Measurements from ENCODE around the gene ABCA13. TPM values are rescaled to one million over a fixed set of nuclear protein-coding genes. Genes with fewer than 3 reads are reported as not detected.

ABCA13 gene
- total RNA-seq, 1 donor from 2014 or later, result 0.44 TPM

DNA sequence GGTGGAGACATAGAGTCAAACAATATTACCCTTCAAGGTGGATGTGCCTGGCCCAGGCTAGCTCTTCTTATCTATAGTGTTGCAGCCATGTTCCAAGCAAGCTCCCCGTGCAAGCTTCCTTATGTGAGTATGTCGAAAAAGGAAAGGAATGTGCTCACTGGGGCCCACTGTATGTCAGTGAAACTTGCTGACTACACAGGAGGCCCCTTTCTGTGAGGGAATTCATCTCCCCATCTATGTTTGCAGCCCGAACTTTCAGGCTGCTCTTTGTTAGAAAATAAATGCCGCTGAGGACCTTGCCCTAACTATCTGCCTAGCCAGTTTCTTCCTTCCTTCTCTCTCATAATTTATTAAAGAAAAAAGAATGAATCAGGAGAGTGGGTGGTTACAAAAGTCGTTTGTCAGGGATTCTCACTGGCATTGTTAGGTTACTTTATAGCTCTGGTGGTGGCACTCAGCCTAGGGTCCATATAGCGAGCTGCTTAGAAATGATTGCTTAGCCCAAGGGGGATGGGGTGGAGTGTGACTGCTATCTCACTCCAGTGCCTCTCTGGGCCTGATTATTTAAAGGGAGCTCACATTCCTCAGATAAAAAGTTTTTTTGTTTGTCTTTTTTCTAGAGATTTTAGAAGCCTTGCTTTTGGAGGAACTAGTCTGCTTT, 302.1 kb downstream of the ABCA13 start:
- no peak overlapping the region for H3K27ac Mint-ChIP-seq (ENCODE audit: unreplicated experiment)
- no peak overlapping the region for H3K4me3 Mint-ChIP-seq (ENCODE audit: unreplicated experiment)
- no peaks in the 10 kb centered on the region for H3K36me3 Mint-ChIP-seq (ENCODE audit: low read depth, unreplicated experiment)
- TF ChIP-seq, protein P1, sequence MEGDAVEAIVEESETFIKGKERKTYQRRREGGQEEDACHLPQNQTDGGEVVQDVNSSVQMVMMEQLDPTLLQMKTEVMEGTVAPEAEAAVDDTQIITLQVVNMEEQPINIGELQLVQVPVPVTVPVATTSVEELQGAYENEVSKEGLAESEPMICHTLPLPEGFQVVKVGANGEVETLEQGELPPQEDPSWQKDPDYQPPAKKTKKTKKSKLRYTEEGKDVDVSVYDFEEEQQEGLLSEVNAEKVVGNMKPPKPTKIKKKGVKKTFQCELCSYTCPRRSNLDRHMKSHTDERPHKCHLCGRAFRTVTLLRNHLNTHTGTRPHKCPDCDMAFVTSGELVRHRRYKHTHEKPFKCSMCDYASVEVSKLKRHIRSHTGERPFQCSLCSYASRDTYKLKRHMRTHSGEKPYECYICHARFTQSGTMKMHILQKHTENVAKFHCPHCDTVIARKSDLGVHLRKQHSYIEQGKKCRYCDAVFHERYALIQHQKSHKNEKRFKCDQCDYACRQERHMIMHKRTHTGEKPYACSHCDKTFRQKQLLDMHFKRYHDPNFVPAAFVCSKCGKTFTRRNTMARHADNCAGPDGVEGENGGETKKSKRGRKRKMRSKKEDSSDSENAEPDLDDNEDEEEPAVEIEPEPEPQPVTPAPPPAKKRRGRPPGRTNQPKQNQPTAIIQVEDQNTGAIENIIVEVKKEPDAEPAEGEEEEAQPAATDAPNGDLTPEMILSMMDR (IDR thresholded peaks at IDR 0.05; ENCODE audit: unreplicated experiment), result no peak
- no peaks in the 10 kb centered on the region for H3K4me1 Mint-ChIP-seq (ENCODE audit: unreplicated experiment)
- no peak for DNase-seq (ENCODE audit: low spot score)
- H3K9me3 Mint-ChIP-seq (ENCODE audit: unreplicated experiment), result no peaks in the 10 kb centered on the region
- no peaks in the 10 kb centered on the region for H3K27me3 Mint-ChIP-seq (ENCODE audit: unreplicated experiment)

DNA sequence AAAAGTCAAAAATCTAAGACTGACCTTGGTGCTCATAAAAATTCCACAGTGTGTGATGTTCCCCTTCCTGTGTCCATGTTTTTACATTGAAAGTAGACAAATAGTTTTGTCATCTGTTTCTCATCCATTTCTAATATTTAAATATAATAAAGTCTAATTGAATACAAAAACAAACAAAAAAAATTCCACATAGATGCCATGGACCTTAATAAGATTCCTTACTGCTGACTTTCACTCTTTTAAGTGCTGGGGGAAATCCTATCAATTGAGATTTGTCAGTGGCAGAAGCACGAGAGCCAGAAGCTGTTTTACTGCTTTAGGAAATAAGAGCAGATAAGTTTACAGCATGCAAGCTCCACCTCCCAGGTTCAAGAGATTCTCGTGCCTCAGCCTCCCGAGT, 310.0 kb downstream of the ABCA13 start:
- no peaks in the 10 kb centered on the region for H3K4me1 Mint-ChIP-seq (ENCODE audit: unreplicated experiment)
- no peaks in the 10 kb centered on the region for H3K27me3 Mint-ChIP-seq (ENCODE audit: unreplicated experiment)
- H3K36me3 Mint-ChIP-seq (ENCODE audit: low read depth, unreplicated experiment), result no peaks in the 10 kb centered on the region
- H3K27ac Mint-ChIP-seq (ENCODE audit: unreplicated experiment), result no peak overlapping the region
- peaks cover 4% of the 10 kb centered on the region for H3K9me3 Mint-ChIP-seq (ENCODE audit: unreplicated experiment)
- H3K4me3 Mint-ChIP-seq (ENCODE audit: unreplicated experiment), result no peak overlapping the region
- no peak for DNase-seq (ENCODE audit: low spot score)
- TF ChIP-seq, protein P1 (IDR thresholded peaks at IDR 0.05; ENCODE audit: unreplicated experiment), result no peak

- no peaks in the 10 kb centered on the region for H3K36me3 Mint-ChIP-seq (ENCODE audit: low read depth, unreplicated experiment)
- DNase-seq (ENCODE audit: low spot score), result no peak
- TF ChIP-seq, protein P1 (IDR thresholded peaks at IDR 0.05; ENCODE audit: unreplicated experiment), result no peak
- H3K27me3 Mint-ChIP-seq (ENCODE audit: unreplicated experiment), result no peaks in the 10 kb centered on the region
- no peak overlapping the region for H3K4me3 Mint-ChIP-seq (ENCODE audit: unreplicated experiment)
- no peak overlapping the region for H3K27ac Mint-ChIP-seq (ENCODE audit: unreplicated experiment)
- no peaks in the 10 kb centered on the region for H3K9me3 Mint-ChIP-seq (ENCODE audit: unreplicated experiment)
- no peaks in the 10 kb centered on the region for H3K4me1 Mint-ChIP-seq (ENCODE audit: unreplicated experiment)
These were observed 326.3 kb downstream of the ABCA13 start for GRCh38 chr7:48497521-48497920.

DNA sequence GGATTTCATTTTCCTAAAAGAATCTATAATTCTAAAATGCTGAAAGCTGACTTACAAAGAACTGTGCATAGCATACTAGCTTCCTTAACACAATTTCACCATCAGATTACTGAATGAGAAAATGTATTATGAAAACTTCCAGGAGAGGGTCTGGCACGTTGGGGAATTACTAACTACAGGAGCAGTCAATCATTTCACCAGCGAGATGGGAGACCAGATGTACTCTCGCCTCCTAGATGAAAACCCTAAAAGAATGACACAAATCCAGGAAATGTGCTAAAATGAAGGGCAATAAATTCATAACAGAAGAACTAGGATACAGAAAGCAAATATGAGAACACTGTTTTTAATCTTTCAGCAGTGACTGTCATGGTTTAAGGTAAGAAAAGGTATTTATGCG, 330.8 kb downstream of the ABCA13 start:
- DNase-seq (ENCODE audit: low spot score), result no peak
- Mint-ChIP-seq H3K36me3 (ENCODE audit: low read depth, unreplicated experiment) (no peaks in the 10 kb centered on the region), H3K27me3 (ENCODE audit: unreplicated experiment) (no peaks in the 10 kb centered on the region), H3K27ac (ENCODE audit: unreplicated experiment) (no peak overlapping the region), H3K4me3 (ENCODE audit: unreplicated experiment) (no peak overlapping the region), H3K4me1 (ENCODE audit: unreplicated experiment) (no peaks in the 10 kb centered on the region), H3K9me3 (ENCODE audit: unreplicated experiment) (no peaks in the 10 kb centered on the region)
- TF ChIP-seq, protein P1 (IDR thresholded peaks at IDR 0.05; ENCODE audit: unreplicated experiment), result no peak

DNA sequence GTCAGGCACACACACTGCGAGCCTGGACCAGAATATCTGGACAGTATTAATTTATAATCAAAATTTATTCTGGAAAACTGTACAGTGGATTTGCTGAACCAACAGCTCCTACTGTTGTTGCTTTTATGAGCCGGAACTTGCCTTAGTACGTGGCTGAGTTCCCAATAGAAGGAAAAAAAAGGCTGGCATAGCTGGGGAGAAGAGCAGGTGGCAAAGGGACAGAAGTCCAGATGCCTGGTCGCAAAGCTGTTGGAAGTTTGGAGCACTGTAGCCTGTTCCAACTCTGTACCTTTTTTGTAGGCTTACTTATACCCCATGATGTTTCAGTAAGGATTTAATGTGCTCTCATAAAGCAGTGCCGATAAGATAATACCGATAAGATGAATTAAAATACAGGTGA, 333.8 kb downstream of the ABCA13 start:
- Mint-ChIP-seq H3K9me3 (ENCODE audit: unreplicated experiment) (no peaks in the 10 kb centered on the region), H3K4me1 (ENCODE audit: unreplicated experiment) (no peaks in the 10 kb centered on the region), H3K4me3 (ENCODE audit: unreplicated experiment) (no peak overlapping the region), H3K27me3 (ENCODE audit: unreplicated experiment) (no peaks in the 10 kb centered on the region), H3K27ac (ENCODE audit: unreplicated experiment) (no peak overlapping the region), H3K36me3 (ENCODE audit: low read depth, unreplicated experiment) (no peaks in the 10 kb centered on the region)
- no peak for DNase-seq (ENCODE audit: low spot score)
- TF ChIP-seq, protein P1 (IDR thresholded peaks at IDR 0.05; ENCODE audit: unreplicated experiment), result no peak

Measured in endothelial cell (in vitro differentiated cells).